MM.1S (cell line): ENCODE results near the gene CCDC121.

Source experiments
- DNase-seq: peaks from one replicate; pipeline ENCODE4 v3.0.0-alpha.2; 2015
- H2AFZ ChIP-seq: fragments of 300-600 bp; sonication (generic); 2 replicates; pipeline ENCODE4 v1.6.0; 2016; ENCODE audit warnings: antibody characterized with exemption, low read length
- H3F3A ChIP-seq: fragments of 300-600 bp; sonication (generic); 2 replicates; pipeline ENCODE4 v1.6.1; 2016; ENCODE audit warnings: mild to moderate bottlenecking, antibody characterized with exemption, low read length, moderate library complexity, mixed read lengths; ENCODE audit not compliant: insufficient read depth
- H3K27ac ChIP-seq: fragments of 300-600 bp; sonication (generic); 2 replicates; pipeline ENCODE4 v1.5.1; 2016; ENCODE audit warnings: mild to moderate bottlenecking, low read length
- H3K27me3 ChIP-seq: fragments of 300-600 bp; sonication (generic); replicated peaks from 2 replicates; pipeline ENCODE4 v1.6.0; 2016; ENCODE audit warnings: low read length; ENCODE audit not compliant: insufficient read depth
- H3K36me3 ChIP-seq: fragments of 300-600 bp; sonication (generic); replicated peaks from 2 replicates; pipeline ENCODE4 v1.6.1; 2016; ENCODE audit warnings: mild to moderate bottlenecking, low read length, mixed read lengths; ENCODE audit not compliant: insufficient read depth
- H3K4me1 ChIP-seq: fragments of 300-600 bp; sonication (generic); 2 replicates; pipeline ENCODE4 v1.6.1; 2016; ENCODE audit warnings: low read length, mixed read lengths
- H3K4me2 ChIP-seq: fragments of 300-600 bp; sonication (generic); 2 replicates; pipeline ENCODE4 v1.6.0; 2016; ENCODE audit warnings: low read depth, low read length
- H3K4me3 ChIP-seq: fragments of 300-600 bp; sonication (generic); 2 replicates; pipeline ENCODE4 v1.5.1; 2016; ENCODE audit warnings: low read length, mixed read lengths
- H3K79me2 ChIP-seq: fragments of 300-600 bp; sonication (generic); 2 replicates; pipeline ENCODE4 v1.6.1; 2016; ENCODE audit warnings: mixed run types, low read length, mixed read lengths
- H3K9ac ChIP-seq: fragments of 300-600 bp; sonication (generic); 2 replicates; pipeline ENCODE4 v1.6.1; 2016; ENCODE audit warnings: low read length, mixed read lengths
- H3K9me2 ChIP-seq: fragments of 300-600 bp; sonication (generic); replicated peaks from 2 replicates; pipeline ENCODE4 v1.6.1; 2016; ENCODE audit warnings: mild to moderate bottlenecking, low read length, mixed read lengths; ENCODE audit not compliant: insufficient read depth
- H3K9me3 ChIP-seq: fragments of 300-600 bp; sonication (generic); replicated peaks from 2 replicates; pipeline ENCODE4 v1.6.1; 2016; ENCODE audit warnings: mild to moderate bottlenecking, low read length, mixed read lengths; ENCODE audit not compliant: insufficient read depth
- H4K20me1 ChIP-seq: fragments of 300-600 bp; sonication (generic); 2 replicates; pipeline ENCODE4 v1.6.1; 2016; ENCODE audit warnings: mild to moderate bottlenecking, low read length, moderate library complexity, mixed read lengths; ENCODE audit not compliant: insufficient read depth
- EZH2 ChIP-seq: fragments of 300-600 bp; sonication (generic); optimal IDR thresholded peaks from 2 replicates; pipeline ENCODE3; 2017; ENCODE audit warnings: low read depth, mild to moderate bottlenecking, antibody characterized with exemption, low read length, mixed read lengths
- EZH2phosphoT487 ChIP-seq: fragments of 300-600 bp; sonication (generic); IDR thresholded peaks from 2 replicates; pipeline ENCODE4 v1.6.1; 2018; ENCODE audit warnings: antibody characterized with exemption, low read length
- TF ChIP-seq, protein P1 (sequence below): fragments of 300-600 bp; sonication (generic); IDR thresholded peaks from 2 replicates; pipeline ENCODE4 v1.5.1; 2016; ENCODE audit warnings: antibody characterized with exemption, low read length, mixed read lengths

The CCDC121 gene

GRCh38 chr2:27587025-27587424 is 41.8 kb downstream of the CCDC121 start:
- no peak overlapping the region for H3K27ac ChIP-seq
- H3K4me1 ChIP-seq, result peaks cover 13% of the 10 kb centered on the region
- no peaks in the 10 kb centered on the region for H3K36me3 ChIP-seq
- no peaks in the 10 kb centered on the region; the same call in 1 of the 2 replicates for H3K9me3 ChIP-seq
- TF ChIP-seq, protein P1, sequence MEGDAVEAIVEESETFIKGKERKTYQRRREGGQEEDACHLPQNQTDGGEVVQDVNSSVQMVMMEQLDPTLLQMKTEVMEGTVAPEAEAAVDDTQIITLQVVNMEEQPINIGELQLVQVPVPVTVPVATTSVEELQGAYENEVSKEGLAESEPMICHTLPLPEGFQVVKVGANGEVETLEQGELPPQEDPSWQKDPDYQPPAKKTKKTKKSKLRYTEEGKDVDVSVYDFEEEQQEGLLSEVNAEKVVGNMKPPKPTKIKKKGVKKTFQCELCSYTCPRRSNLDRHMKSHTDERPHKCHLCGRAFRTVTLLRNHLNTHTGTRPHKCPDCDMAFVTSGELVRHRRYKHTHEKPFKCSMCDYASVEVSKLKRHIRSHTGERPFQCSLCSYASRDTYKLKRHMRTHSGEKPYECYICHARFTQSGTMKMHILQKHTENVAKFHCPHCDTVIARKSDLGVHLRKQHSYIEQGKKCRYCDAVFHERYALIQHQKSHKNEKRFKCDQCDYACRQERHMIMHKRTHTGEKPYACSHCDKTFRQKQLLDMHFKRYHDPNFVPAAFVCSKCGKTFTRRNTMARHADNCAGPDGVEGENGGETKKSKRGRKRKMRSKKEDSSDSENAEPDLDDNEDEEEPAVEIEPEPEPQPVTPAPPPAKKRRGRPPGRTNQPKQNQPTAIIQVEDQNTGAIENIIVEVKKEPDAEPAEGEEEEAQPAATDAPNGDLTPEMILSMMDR, result no peak
- TF ChIP-seq EZH2, result no peak
- TF ChIP-seq EZH2phosphoT487, result no peak
- no peak overlapping the region for H3K4me2 ChIP-seq
- no peaks in the 10 kb centered on the region; the same call in 1 of the 2 replicates for H4K20me1 ChIP-seq
- H3K9me2 ChIP-seq, result no peaks in the 10 kb centered on the region; the same call in 1 of the 2 replicates
- no peak overlapping the region for H2AFZ ChIP-seq
- no peaks in the 10 kb centered on the region for H3K27me3 ChIP-seq
- no peak overlapping the region for H3K9ac ChIP-seq
- DNase-seq, result no peak
- no peak overlapping the region for H3K4me3 ChIP-seq
- H3F3A ChIP-seq, result peaks cover 11% of the 10 kb centered on the region; the same call in 1 of the 2 replicates
- H3K79me2 ChIP-seq, result peaks cover 89% of the 10 kb centered on the region

DNA sequence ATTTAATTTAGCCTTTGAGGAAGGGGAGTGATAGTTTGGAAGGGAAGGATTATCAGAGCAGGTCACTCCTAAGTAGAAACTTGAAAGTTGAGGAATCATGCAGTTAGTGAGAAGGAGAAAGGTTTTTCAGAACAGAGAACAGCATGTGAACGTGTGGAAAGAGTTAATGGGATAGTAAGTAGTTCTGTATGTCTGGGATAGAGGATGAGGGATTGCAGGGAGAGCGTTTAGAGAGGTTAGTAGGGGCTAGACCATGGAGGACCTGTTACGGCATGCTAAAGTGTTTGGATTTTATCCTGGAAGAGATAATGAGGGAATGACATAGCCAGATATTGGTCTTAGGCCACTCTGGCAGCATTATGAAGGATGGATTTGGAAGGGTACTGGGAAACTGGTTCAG is 44.2 kb downstream of the CCDC121 start:
- H3K4me3 ChIP-seq, result no peak overlapping the region
- no peak overlapping the region for H3K9ac ChIP-seq
- peaks cover 67% of the 10 kb centered on the region for H3K79me2 ChIP-seq

GRCh38 chr2:27583390-27583915 is 45.4 kb downstream of the CCDC121 start:
- Histone ChIP-seq H3K9me3 (no peaks in the 10 kb centered on the region), H2AFZ (peak overlapping the region; percentile 100), H3K9me2 (no peaks in the 10 kb centered on the region), H3K4me1 (peaks cover 13% of the 10 kb centered on the region), H3K27me3 (no peaks in the 10 kb centered on the region), H3K36me3 (no peaks in the 10 kb centered on the region), H3K4me3 (peak overlapping the region; percentile 85), H4K20me1 (no peaks in the 10 kb centered on the region), H3K9ac (peak overlapping the region; percentile 61), H3K79me2 (peaks cover 55% of the 10 kb centered on the region), H3F3A (peaks cover 9% of the 10 kb centered on the region; the same call in 1 of the 2 replicates), H3K4me2 (peak overlapping the region; percentile 86), H3K27ac (peak overlapping the region; percentile 4; the same call in 1 of the 2 replicates)
- TF ChIP-seq, protein P1, result no peak
- no peak for TF ChIP-seq EZH2
- no peak for TF ChIP-seq EZH2phosphoT487
- no peak for DNase-seq

More for the DNA sequence above, 44.2 kb downstream of the CCDC121 start:
- Histone ChIP-seq H2AFZ (no peak overlapping the region), H3K4me1 (peaks cover 13% of the 10 kb centered on the region), H3K9me3 (no peaks in the 10 kb centered on the region; the same call in 1 of the 2 replicates), H3K9me2 (no peaks in the 10 kb centered on the region; the same call in 1 of the 2 replicates), H3F3A (peaks cover 14% of the 10 kb centered on the region; the same call in 1 of the 2 replicates), H4K20me1 (no peaks in the 10 kb centered on the region; the same call in 1 of the 2 replicates), H3K36me3 (no peaks in the 10 kb centered on the region), H3K27ac (no peak overlapping the region), H3K4me2 (peak overlapping the region; percentile 86; the same call in 1 of the 2 replicates), H3K27me3 (no peaks in the 10 kb centered on the region)
- no peak for DNase-seq
- TF ChIP-seq EZH2 (no peak), EZH2phosphoT487 (no peak)
- TF ChIP-seq, protein P1, result no peak
